ENCODE results near the gene ACKR1.

The ACKR1 gene

DNA sequence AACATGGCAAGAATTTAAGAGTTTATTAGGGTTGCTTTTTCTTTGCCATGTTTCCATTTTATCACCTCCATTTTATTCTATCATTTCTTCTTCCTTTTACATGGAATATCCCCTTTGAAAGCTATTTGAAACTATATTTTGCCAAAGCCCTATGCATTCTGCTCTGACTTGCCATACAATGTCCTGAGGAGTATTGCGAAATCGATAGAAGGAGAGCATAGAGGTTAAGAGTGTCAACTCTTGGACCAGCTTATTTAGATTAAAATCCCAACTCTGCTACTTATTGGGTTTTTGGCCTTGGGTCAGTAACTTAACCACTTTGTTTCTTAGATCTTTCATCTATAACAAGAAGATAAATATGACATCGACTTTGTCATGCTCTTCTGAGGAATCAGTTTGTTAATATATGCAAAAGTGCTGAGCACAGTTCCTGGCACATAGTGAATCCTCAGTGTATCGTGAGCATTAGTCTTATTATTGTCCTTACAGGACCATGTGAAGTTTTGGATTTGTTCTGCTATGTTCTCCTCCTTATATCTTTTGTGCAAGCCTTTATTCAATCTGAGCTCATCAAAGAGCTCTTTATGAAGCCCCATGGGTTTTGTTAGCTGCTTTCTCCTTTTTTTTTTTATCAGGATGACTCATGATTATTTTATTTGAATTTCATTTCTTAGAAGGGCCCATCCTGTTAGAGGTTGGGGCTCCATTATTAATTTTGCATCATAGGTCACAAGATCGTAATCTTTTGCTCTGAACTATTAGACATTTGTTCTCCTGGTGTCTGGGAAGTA lies 17.6 kb downstream of the ACKR1 start:
- no peak for DNase-seq (ENCODE audit: low read depth)

DNA sequence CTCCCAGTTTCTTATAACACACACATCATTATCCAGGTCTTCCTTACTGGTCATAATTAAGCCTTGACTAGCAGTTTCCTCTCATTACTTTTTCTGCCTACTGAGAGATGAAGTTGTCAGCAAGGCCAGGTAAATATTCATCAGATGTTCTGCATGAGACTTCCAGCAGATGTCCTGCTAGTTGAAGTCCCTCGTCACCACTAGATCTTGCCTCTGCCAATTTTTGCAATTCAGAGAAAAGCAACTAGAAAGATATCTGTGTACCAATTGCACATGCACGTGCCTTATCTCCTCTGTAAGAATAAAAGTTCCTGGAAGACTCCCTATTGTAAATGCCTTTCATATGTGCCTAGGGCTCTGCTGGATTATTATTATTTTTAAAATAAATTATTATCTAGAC lies 18.3 kb downstream of the ACKR1 start:
- DNase-seq (ENCODE audit: low read depth) = no peak

DNA sequence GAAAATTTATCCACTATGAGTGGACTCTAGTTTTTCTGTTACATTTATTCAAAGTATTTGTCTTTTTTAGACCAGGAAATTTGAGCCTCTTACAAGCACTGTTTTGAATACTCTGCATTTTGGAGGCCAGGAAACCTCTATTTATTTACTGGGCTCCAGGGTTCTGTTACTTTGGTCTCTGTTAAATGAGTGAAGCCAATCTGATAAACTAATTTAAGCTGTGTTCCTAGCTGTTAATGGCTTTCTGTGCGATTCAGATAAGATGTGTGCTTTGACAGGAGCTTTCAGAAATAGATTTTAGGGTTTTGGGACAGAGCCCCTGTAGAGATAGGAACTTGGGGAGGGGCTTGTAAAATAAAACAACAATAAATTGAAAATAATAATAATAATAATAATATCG lies 23.9 kb downstream of the ACKR1 start:
- DNase-seq (ENCODE audit: low read depth) = no peak

DNA sequence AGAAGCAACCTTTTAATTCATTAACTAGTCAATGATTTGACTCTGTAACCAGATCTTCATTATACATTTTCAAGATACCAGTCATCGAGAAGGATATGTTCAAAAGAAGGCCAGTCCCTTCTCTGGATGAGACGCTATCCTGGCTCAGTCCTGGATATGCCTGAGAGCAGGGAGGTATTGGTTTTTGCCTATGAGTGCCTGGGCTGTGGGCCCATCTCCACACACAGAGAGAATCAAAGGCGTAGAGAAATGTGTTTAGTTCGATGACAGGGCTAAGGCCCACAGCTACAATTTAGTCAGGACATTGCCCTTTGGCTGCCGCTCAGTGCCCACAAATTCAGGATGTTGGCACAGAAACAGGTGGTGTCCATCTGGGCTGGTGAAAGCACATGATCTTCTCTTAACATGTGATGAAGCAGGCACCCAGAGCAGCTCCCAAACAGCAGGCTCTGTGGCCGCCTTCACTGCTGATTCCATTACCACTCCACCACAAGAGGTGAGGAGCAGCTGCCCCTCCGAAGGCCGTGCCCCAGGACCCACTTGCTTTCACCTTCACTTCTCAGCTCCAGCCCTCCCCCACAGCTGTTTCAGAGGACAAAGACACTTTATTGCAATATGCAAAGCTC lies 24.7 kb downstream of the ACKR1 start:
- DNase-seq (ENCODE audit: low read depth) = no peak

DNA sequence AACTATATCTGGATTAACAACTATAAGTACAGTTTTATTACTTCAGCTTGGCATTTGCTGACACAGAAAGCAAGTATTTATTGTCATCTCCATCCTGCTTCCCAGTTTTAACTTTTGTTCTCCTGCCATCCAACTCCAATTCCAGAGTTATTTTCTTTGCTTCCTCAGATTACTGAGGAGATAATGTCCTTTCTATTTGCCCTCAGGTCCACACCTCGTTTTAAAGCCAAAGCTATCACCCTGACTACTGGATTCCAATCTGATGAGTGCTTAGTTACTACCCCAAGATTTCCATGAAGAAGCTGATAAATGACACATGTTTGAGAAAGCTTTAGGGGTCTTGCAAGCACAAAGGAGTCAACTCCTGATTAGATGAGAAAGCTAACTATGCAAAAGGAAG lies 25.2 kb downstream of the ACKR1 start:
- no peak for DNase-seq (ENCODE audit: low read depth)

DNA sequence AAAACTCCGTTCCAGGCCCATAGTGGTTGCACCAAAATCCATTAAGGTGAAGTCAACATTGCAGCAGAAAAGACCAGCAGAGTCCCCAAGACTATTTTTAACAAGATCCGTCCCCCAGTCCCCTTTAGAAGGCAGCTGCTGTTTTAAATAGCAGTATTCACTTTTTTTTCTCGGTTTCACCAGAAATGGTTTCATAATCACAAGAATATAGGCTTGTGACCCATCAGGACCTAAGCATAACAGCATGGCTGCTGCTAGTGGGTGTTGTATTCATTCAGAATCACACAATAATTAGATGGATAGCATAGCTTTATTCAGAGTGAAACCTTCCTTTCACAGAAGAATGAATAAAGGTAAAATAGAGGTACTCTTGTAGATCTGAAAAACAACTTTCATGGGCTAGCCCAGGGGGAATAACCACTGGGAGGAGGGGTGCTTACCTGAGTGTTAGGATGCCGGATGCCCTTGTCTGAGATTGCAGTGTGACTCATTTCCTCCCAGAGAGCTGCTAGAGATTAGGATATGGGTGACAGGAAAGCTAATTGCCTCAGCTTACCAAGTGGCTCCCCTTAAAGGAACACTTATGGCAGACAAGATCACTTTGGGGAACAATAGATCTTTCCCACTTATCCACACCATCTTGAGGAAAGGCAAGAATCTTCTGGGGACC lies 35.0 kb downstream of the ACKR1 start:
- DNase-seq (ENCODE audit: low read depth) = no peak

DNA sequence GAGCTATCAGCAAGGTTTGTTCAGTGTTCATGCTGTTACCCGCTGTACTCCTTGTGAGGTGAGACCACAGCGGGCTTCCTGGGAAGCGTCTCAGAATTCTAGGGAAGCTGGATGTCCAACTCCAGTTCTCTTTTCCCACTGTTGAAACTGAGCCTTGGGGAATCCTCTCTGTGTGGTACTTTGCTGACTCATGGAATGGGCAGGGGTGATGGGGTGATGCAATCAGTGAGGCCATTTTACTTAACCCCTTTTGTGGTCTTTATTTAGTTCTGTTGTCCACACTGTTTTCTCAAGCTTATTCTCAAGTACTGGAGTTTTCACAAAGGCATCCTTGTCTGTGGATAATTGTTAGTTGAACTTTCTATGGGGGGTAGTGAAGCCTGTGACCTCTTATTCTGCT lies 42.6 kb downstream of the ACKR1 start:
- DNase-seq (ENCODE audit: low read depth) = no peak

DNA sequence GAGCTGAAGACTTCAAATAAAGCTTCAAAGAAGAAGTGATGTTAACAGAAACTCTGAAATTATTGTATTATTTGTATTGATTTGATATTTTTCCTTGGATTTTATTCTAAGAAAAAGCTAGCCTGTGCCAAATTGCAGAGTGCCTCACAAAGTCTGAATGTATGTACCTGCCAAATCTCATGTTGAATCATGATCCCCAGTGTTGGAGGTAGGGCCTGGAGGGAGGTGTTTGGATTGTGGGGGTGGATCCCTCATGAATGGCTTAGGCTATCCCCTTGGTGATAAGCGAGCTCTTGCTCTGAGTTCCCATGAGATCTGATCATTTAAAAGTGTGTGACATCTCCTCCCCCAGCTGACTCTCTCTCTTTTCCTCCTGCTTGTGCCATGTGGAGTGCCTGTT lies 43.6 kb downstream of the ACKR1 start:
- DNase-seq (ENCODE audit: low read depth) = no peak

DNA sequence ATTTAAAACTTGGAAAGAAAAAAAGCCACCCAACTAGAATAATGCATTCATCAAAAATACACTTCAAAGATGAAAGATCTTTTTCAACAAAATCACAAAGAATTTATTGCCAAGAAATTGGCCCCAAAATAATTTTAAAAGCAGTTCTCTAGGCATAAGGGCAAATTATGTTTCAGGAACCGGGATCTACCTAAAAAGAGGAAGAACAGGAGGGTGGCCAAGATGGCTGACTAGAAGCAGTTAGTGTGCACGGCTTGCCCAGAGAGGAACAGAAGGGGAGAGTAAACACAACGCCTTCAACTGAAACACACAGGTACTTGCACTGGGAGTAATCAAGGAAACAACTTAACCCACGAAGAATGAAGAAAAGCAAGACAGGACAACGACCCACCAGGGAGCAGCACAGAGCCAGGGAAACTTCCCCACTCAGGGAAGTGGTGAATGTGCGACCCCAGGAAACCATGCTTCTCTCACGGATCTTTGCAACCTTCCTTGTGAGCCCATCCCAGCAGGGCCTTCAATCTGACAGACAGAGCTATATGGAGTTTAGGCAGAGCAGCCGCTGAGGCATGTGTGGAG lies 46.1 kb downstream of the ACKR1 start:
- DNase-seq (ENCODE audit: low read depth) = no peak
